GM19023 (cell line): ENCODE measurements around the gene ATRNL1.

Experiments used
- ATAC-seq: cut with Tn5 transposase; IDR thresholded peaks from one replicate; pipeline ENCODE4 v1.9.1; 2021; ENCODE audit warnings: mild to moderate bottlenecking, moderate library complexity; ENCODE audit not compliant: unreplicated experiment

Gene ATRNL1

GRCh38 chr10:115093286-115093775 is at the start of gene ATRNL1:
Gene ATRNL1, plus strand, starts transcription at chr10:115093365. Its CDS starts 386 bp downstream, at chr10:115093751.
- ATAC-seq, result peak; percentile 68

GRCh38 chr10:115043719-115044118 is 49.4 kb upstream of the ATRNL1 start:
- no peak for ATAC-seq

GRCh38 chr10:115044891-115045290 is 48.3 kb upstream of the ATRNL1 start:
- ATAC-seq, result no peak

- no peak for ATAC-seq
These were observed 47.7 kb upstream of the ATRNL1 start for GRCh38 chr10:115045499-115045898.

- no peak for ATAC-seq
These were observed 46.4 kb upstream of the ATRNL1 start for GRCh38 chr10:115046686-115047236.

- no peak for ATAC-seq
These were observed 45.5 kb upstream of the ATRNL1 start for GRCh38 chr10:115047705-115048104.

- no peak for ATAC-seq
These were observed 43.8 kb upstream of the ATRNL1 start for GRCh38 chr10:115049318-115049717.

GRCh38 chr10:115049960-115050359 is 43.2 kb upstream of the ATRNL1 start:
- ATAC-seq, result no peak

- ATAC-seq, result no peak
These were observed 42.7 kb upstream of the ATRNL1 start for GRCh38 chr10:115050375-115051010.

GRCh38 chr10:115051216-115051615 is 41.9 kb upstream of the ATRNL1 start:
- no peak for ATAC-seq

GRCh38 chr10:115052226-115052625 is 40.9 kb upstream of the ATRNL1 start:
- no peak for ATAC-seq

- no peak for ATAC-seq
These were observed 40.4 kb upstream of the ATRNL1 start for GRCh38 chr10:115052728-115053127.

- no peak for ATAC-seq
These were observed 37.0 kb upstream of the ATRNL1 start for GRCh38 chr10:115056186-115056585.

- no peak for ATAC-seq
These were observed 33.8 kb upstream of the ATRNL1 start for GRCh38 chr10:115059301-115059898.

GRCh38 chr10:115063701-115064658 is 29.2 kb upstream of the ATRNL1 start:
- ATAC-seq, result no peak

- ATAC-seq, result no peak
These were observed 27.4 kb upstream of the ATRNL1 start for GRCh38 chr10:115065801-115066200.

GRCh38 chr10:115066528-115066927 is 26.6 kb upstream of the ATRNL1 start:
- ATAC-seq, result no peak

- ATAC-seq, result no peak
These were observed 19.4 kb upstream of the ATRNL1 start for GRCh38 chr10:115073796-115074195.

GRCh38 chr10:115082506-115082905 is 10.7 kb upstream of the ATRNL1 start:
- ATAC-seq, result no peak

- no peak for ATAC-seq
These were observed 8.8 kb upstream of the ATRNL1 start for GRCh38 chr10:115084277-115084850.

- ATAC-seq, result no peak
These were observed 2.0 kb upstream of the ATRNL1 start for GRCh38 chr10:115091161-115091560.
